HG03460 (cell line): ENCODE data around the gene INTS1.

Experiments
- ATAC-seq: cut with Tn5 transposase; IDR thresholded peaks from one replicate; pipeline ENCODE4 v1.9.1; 2021; ENCODE audit not compliant: unreplicated experiment

Gene INTS1

GRCh38 chr7:1509226-1509625 lies 5.0 kb upstream of the INTS1 start:
- ATAC-seq: no peak

GRCh38 chr7:1508277-1508758 lies 4.1 kb upstream of the INTS1 start:
- ATAC-seq: no peak

GRCh38 chr7:1505731-1506550 lies 1.8 kb upstream of the INTS1 start:
- no peak for ATAC-seq

GRCh38 chr7:1503390-1503789 lies 799 bp downstream of the INTS1 start:
- no peak for ATAC-seq

GRCh38 chr7:1502845-1503244 lies 1.3 kb downstream of the INTS1 start:
- no peak for ATAC-seq

- no peak for ATAC-seq
Measured at GRCh38 chr7:1501487-1502270, 2.5 kb downstream of the INTS1 start.

GRCh38 chr7:1500064-1500807 lies 4.0 kb downstream of the INTS1 start:
- no peak for ATAC-seq

- no peak for ATAC-seq
Measured at GRCh38 chr7:1499367-1500029, 4.7 kb downstream of the INTS1 start.

- ATAC-seq: no peak
Measured at GRCh38 chr7:1498370-1499305, 5.6 kb downstream of the INTS1 start.

- no peak for ATAC-seq
Measured at GRCh38 chr7:1497293-1497927, 6.8 kb downstream of the INTS1 start.

- ATAC-seq: no peak
Measured at GRCh38 chr7:1496531-1497292, 7.5 kb downstream of the INTS1 start.

GRCh38 chr7:1495564-1496242 lies 8.5 kb downstream of the INTS1 start:
- no peak for ATAC-seq

- ATAC-seq: no peak
Measured at GRCh38 chr7:1494866-1495563, 9.2 kb downstream of the INTS1 start.

GRCh38 chr7:1494447-1494846 lies 9.7 kb downstream of the INTS1 start:
- no peak for ATAC-seq

GRCh38 chr7:1493571-1493970 lies 10.6 kb downstream of the INTS1 start:
- ATAC-seq: no peak

GRCh38 chr7:1493129-1493528 lies 11.1 kb downstream of the INTS1 start:
- ATAC-seq: no peak

GRCh38 chr7:1492640-1493039 lies 11.5 kb downstream of the INTS1 start:
- ATAC-seq: no peak
